Panc1 (cell line): ENCODE data around the gene EIF2AK2. TPM values are rescaled to one million over a fixed set of nuclear protein-coding genes. Genes with fewer than 3 reads are reported as not detected.

Experiments
- ATAC-seq: fragments of 200-7000 bp; cut with Tn5 transposase; 2 replicates; pipeline ENCODE4 v1.9.1; 2020; ENCODE audit warnings: mild to moderate bottlenecking, moderate library complexity
- BruUV-seq: library from RNA; stranded (reverse); fragments of 400-500 nt; replicated peaks from 2 replicates; lab custom pipeline; 2021; lab: Mats Ljungman, UMichigan
- CTCF ChIA-PET: fragments of 300-600 bp; sonication (Branson Sonifier 250); formaldehyde crosslinking; loops from one replicate; lab custom pipeline; 2022; ENCODE audit warnings: antibody characterized with exemption; lab: Charles Lee
- POLR2A ChIA-PET: fragments of 300-600 bp; sonication (Branson Sonifier 250); formaldehyde crosslinking; loops from one replicate; lab custom pipeline; 2022; ENCODE audit warnings: antibody characterized with exemption; lab: Charles Lee
- DNase-seq: peaks from one replicate; pipeline ENCODE4 v3.0.0-alpha.2; 2010; ENCODE audit warnings: low read depth, low spot score
- H3K27ac ChIP-seq: 2 replicates; pipeline ENCODE4 v1.5.1; 2011; ENCODE audit warnings: mild to moderate bottlenecking, low read length, inconsistent platforms
- H3K27me3 ChIP-seq: fragments of 200-500 bp; sonication (Bioruptor generic); 2 replicates; pipeline ENCODE4 v1.6.0; 2014; ENCODE audit warnings: low read length, inconsistent platforms; ENCODE audit not compliant: control insufficient read depth, insufficient read depth
- H3K36me3 ChIP-seq: fragments of 200-500 bp; sonication (Bioruptor generic); 2 replicates; pipeline ENCODE4 v1.5.1; 2014; ENCODE audit warnings: inconsistent platforms, mild to moderate bottlenecking, low read length, moderate library complexity; ENCODE audit not compliant: control insufficient read depth, insufficient read depth
- H3K4me1 ChIP-seq: 2 replicates; pipeline ENCODE4 v1.5.1; 2011; ENCODE audit warnings: inconsistent platforms, mild to moderate bottlenecking, low read length, moderate library complexity; ENCODE audit not compliant: control insufficient read depth, insufficient read depth
- H3K4me3 ChIP-seq, 2 experiments: 2 replicates each; pipeline ENCODE4 v1.5.1; 2011 to 2012; ENCODE audit warnings: low read depth in 2 of 2, low read length in 2 of 2, mild to moderate bottlenecking in 2 of 2, inconsistent platforms in 1 of 2, moderate library complexity in 1 of 2
- H3K9me3 ChIP-seq: fragments of 200-500 bp; sonication (Bioruptor generic); 2 replicates; pipeline ENCODE4 v1.5.1; 2014; ENCODE audit warnings: low read depth, mild to moderate bottlenecking, inconsistent platforms, low read length, moderate library complexity; ENCODE audit not compliant: control insufficient read depth, insufficient read depth
- POLR2AphosphoS5 ChIP-seq: IDR thresholded peaks from 2 replicates; pipeline ENCODE4 v1.6.1; 2012; ENCODE audit warnings: mild to moderate bottlenecking, low read depth, low read length, moderate library complexity
- SIN3A ChIP-seq: IDR thresholded peaks from 2 replicates; pipeline ENCODE4 v1.6.1; 2012; ENCODE audit warnings: low read depth, mild to moderate bottlenecking, low read length, moderate library complexity, borderline replicate concordance; ENCODE audit not compliant: insufficient read depth
- TCF7L2 ChIP-seq: IDR thresholded peaks from 2 replicates; pipeline ENCODE4 v1.6.1; 2011; ENCODE audit warnings: mild to moderate bottlenecking, low read depth, low read length, inconsistent platforms
- in situ Hi-C: cut with HindIII; loops from 2 replicates; pipeline ENCODE4 v1.10.0; 2016; ENCODE audit warnings: low sequenced_read_pairs, low pct_unique_long_range_greater_than_20kb
- intact Hi-C: fragments of 100-400 bp; cut with micrococcal nuclease; formaldehyde crosslinking; loops from one replicate; pipeline ENCODE4 v1.10.0; 2022; ENCODE audit not compliant: unreplicated experiment
- total RNA-seq: library from RNA; stranded (reverse); gene quantifications from one replicate; pipeline ENCODE4 v1.2.1, GENCODE V29; 2021; ENCODE audit not compliant: unreplicated experiment
- TF ChIP-seq, protein P1 (sequence below), 2 experiments: IDR thresholded peaks; 2 replicates each; pipeline ENCODE4 v1.6.1; 2011 to 2012; ENCODE audit warnings: low read depth in 2 of 2, control low read depth in 1 of 2, low read length in 1 of 2, mild to moderate bottlenecking in 1 of 2, moderate library complexity in 1 of 2; ENCODE audit not compliant: insufficient read depth in 1 of 2
- TF ChIP-seq, protein P2 (sequence below): fragments of 450-650 bp; IDR thresholded peaks from 2 replicates; pipeline ENCODE4 v1.5.1; 2017; ENCODE audit warnings: mild to moderate bottlenecking

The EIF2AK2 gene
- total RNA-seq, 1 experiment from 2014 or later, result 44.3 TPM

GRCh38 chr2:37164757-37165156 lies 8.0 kb upstream of the EIF2AK2 start:
- TF ChIP-seq, protein P1, sequence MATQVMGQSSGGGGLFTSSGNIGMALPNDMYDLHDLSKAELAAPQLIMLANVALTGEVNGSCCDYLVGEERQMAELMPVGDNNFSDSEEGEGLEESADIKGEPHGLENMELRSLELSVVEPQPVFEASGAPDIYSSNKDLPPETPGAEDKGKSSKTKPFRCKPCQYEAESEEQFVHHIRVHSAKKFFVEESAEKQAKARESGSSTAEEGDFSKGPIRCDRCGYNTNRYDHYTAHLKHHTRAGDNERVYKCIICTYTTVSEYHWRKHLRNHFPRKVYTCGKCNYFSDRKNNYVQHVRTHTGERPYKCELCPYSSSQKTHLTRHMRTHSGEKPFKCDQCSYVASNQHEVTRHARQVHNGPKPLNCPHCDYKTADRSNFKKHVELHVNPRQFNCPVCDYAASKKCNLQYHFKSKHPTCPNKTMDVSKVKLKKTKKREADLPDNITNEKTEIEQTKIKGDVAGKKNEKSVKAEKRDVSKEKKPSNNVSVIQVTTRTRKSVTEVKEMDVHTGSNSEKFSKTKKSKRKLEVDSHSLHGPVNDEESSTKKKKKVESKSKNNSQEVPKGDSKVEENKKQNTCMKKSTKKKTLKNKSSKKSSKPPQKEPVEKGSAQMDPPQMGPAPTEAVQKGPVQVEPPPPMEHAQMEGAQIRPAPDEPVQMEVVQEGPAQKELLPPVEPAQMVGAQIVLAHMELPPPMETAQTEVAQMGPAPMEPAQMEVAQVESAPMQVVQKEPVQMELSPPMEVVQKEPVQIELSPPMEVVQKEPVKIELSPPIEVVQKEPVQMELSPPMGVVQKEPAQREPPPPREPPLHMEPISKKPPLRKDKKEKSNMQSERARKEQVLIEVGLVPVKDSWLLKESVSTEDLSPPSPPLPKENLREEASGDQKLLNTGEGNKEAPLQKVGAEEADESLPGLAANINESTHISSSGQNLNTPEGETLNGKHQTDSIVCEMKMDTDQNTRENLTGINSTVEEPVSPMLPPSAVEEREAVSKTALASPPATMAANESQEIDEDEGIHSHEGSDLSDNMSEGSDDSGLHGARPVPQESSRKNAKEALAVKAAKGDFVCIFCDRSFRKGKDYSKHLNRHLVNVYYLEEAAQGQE (IDR thresholded peaks at IDR 0.05; ENCODE audit: insufficient read depth in 1 of 2, low read depth in 2 of 2, low read length in 1 of 2), result no peak
- TF ChIP-seq SIN3A (no peak), POLR2AphosphoS5 (no peak), TCF7L2 (no peak)
- TF ChIP-seq, protein P2, sequence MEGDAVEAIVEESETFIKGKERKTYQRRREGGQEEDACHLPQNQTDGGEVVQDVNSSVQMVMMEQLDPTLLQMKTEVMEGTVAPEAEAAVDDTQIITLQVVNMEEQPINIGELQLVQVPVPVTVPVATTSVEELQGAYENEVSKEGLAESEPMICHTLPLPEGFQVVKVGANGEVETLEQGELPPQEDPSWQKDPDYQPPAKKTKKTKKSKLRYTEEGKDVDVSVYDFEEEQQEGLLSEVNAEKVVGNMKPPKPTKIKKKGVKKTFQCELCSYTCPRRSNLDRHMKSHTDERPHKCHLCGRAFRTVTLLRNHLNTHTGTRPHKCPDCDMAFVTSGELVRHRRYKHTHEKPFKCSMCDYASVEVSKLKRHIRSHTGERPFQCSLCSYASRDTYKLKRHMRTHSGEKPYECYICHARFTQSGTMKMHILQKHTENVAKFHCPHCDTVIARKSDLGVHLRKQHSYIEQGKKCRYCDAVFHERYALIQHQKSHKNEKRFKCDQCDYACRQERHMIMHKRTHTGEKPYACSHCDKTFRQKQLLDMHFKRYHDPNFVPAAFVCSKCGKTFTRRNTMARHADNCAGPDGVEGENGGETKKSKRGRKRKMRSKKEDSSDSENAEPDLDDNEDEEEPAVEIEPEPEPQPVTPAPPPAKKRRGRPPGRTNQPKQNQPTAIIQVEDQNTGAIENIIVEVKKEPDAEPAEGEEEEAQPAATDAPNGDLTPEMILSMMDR, result no peak
- H3K4me1 ChIP-seq, result no peaks in the 10 kb centered on the region
- no peak overlapping the region for H3K4me3 ChIP-seq
- intact Hi-C loops (loop anchor here (10.0 kb wide), 1 partner anchor 70 kb away; the partner anchor contains the start of genes CEBPZ and NDUFAF7), in situ Hi-C loops (no loop called here)
- H3K27me3 ChIP-seq, result no peaks in the 10 kb centered on the region
- no peak overlapping the region for H3K27ac ChIP-seq
- H3K9me3 ChIP-seq, result peaks cover 9% of the 10 kb centered on the region; the same call in 1 of the 2 replicates
- POLR2A ChIA-PET, result interaction anchor here (0.7 kb wide), 1 partner anchor 210 kb away, joined by 4 read pairs; no protein-coding TSS in a partner anchor
- no peak for ATAC-seq
- H3K36me3 ChIP-seq, result no peaks in the 10 kb centered on the region
- DNase-seq, result no peak
- BruUV-seq, result no TSS peak
- CTCF ChIA-PET, result no interaction called here

DNA sequence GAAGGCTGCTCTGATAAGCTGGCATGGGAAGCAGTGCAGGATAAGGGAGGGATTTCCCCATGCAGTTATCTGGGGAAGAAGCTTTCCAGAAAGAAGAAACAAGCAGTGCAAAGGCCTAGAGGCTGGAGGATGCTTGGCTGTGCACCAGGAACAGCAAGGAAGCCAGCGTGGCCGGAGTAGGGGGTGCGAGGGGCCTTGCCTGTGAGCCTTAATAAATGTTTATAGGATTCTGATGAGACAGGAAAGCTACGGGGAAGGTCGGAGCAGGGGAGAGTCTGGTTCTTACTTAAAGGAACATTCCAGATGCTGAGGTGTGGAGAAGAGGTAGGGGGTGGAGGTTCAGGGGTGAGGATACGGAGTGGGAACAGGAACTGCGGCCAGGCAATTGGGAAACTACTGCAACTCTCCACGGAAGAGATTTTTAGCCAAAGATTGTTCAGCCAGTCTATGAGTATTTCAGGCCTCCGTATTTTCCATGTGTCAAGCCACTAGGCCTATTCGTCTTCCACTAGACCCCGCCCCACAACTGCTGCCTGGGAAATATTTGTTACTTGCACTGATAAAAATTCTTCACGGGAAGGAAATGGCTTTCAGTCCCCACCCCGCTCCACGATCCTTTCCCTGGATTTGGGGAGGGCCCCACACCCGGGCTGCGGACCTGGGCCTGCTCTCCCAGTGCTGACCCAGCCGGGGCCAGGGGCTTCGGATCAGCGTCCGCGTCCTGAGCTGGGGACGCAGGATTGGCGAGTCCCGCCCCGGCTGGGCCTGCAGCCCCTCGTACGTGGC lies 516 bp downstream of the EIF2AK2 start:
- TF ChIP-seq, protein P2, result no peak
- TF ChIP-seq TCF7L2, result no peak
- no peak for TF ChIP-seq SIN3A
- TF ChIP-seq, protein P1 (IDR thresholded peaks at IDR 0.05; ENCODE audit: insufficient read depth in 1 of 2, low read depth in 2 of 2, low read length in 1 of 2), result no peak
- intact Hi-C loops (no loop called here), in situ Hi-C loops (no loop called here)
- Histone ChIP-seq H3K9me3 (no peaks in the 10 kb centered on the region), H3K4me1 (peaks cover 11% of the 10 kb centered on the region), H3K4me3 (peak overlapping the region; percentile 65 to 86), H3K27ac (peak overlapping the region; percentile 80), H3K36me3 (no peaks in the 10 kb centered on the region), H3K27me3 (no peaks in the 10 kb centered on the region)
- CTCF ChIA-PET, result no interaction called here
- POLR2A ChIA-PET, result interaction anchor here (0.6 kb wide), 1 partner anchor 39 kb away, joined by 5 read pairs; no protein-coding TSS in a partner anchor
- peak; percentile 78 for ATAC-seq
- DNase-seq, result no peak
- BruUV-seq, result no TSS peak
